Measurements from ENCODE around the gene AGBL4. TPM values are rescaled to one million over a fixed set of nuclear protein-coding genes. Genes with fewer than 3 reads are reported as not detected.

The AGBL4 gene
- polyA plus RNA-seq, 1 donor (not counting 4 experiments of a cell fraction or from before 2014, with no cell fraction given) = not detected

DNA sequence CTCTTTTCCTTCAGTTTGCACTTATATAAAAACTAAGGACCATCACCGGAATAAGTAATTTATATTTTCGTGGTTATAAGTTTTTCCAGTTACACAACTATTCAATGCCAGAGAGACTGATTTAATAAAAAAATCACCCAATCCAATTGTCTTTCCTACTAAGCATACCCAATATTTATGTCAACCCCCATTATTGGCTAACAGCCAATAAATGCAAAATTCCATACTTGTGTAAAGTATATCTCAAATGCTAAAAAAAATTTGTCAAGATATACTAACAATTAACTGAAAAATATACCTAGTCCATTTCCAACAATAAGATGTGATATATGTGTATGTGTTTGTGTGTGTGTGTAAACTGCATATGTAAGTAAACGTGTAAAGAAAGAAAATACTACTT lies 117.4 kb downstream of the AGBL4 start:
- TF ChIP-seq, protein P1, sequence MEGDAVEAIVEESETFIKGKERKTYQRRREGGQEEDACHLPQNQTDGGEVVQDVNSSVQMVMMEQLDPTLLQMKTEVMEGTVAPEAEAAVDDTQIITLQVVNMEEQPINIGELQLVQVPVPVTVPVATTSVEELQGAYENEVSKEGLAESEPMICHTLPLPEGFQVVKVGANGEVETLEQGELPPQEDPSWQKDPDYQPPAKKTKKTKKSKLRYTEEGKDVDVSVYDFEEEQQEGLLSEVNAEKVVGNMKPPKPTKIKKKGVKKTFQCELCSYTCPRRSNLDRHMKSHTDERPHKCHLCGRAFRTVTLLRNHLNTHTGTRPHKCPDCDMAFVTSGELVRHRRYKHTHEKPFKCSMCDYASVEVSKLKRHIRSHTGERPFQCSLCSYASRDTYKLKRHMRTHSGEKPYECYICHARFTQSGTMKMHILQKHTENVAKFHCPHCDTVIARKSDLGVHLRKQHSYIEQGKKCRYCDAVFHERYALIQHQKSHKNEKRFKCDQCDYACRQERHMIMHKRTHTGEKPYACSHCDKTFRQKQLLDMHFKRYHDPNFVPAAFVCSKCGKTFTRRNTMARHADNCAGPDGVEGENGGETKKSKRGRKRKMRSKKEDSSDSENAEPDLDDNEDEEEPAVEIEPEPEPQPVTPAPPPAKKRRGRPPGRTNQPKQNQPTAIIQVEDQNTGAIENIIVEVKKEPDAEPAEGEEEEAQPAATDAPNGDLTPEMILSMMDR (optimal IDR thresholded peaks at IDR 0.05 in 1 of 3, IDR thresholded peaks at IDR 0.05 in 1 of 3, conservative IDR thresholded peaks at IDR 0.05 in 1 of 3; ENCODE audit: extremely low read depth in 1 of 3, insufficient read depth in 2 of 3, low read length in 3 of 3) = no peak
- TF ChIP-seq EZH2 (IDR thresholded peaks at IDR 0.05; ENCODE audit: low read length) = no peak
- DNase-seq (ENCODE audit: low read depth, low spot score) = no peak
- Histone ChIP-seq H3K79me2 (ENCODE audit: control insufficient read depth, insufficient read depth, low read length) (no peaks in the 10 kb centered on the region), H3K4me1 (ENCODE audit: control insufficient read depth, extremely low read depth, insufficient read depth, low read length) (no peaks in the 10 kb centered on the region), H3K9me3 (ENCODE audit: control insufficient read depth, low read depth, low read length) (no peaks in the 10 kb centered on the region), H3K9me1 (ENCODE audit: control insufficient read depth, extremely low read depth, insufficient read depth, low read length) (no peaks in the 10 kb centered on the region), H3K36me3 (ENCODE audit: control insufficient read depth in 2 of 2, extremely low read depth in 1 of 2, insufficient read depth in 2 of 2, low read length in 2 of 2) (no peaks in the 10 kb centered on the region), H3K4me3 (ENCODE audit: control insufficient read depth in 2 of 3, extremely low read depth in 1 of 3, insufficient read depth in 2 of 3, low read depth in 1 of 3, low read length in 3 of 3) (no peak overlapping the region), H3K4me2 (ENCODE audit: control insufficient read depth, extremely low read depth, insufficient read depth, low read depth, low read length) (no peak overlapping the region), H3K27ac (ENCODE audit: control insufficient read depth, insufficient read depth, low read length) (no peak overlapping the region), H4K20me1 (ENCODE audit: control insufficient read depth, extremely low read depth, insufficient read depth, low read length) (no peaks in the 10 kb centered on the region), H3K27me3 (ENCODE audit: control insufficient read depth, extremely low read depth, insufficient read depth, low read length) (no peaks in the 10 kb centered on the region), H2AFZ (ENCODE audit: control insufficient read depth, low read length) (no peak overlapping the region), H3K9ac (ENCODE audit: control insufficient read depth, extremely low read depth, insufficient read depth, low read length) (no peak overlapping the region)
- no peak for FAIRE-seq
- dilution Hi-C loops (cut with MboI; ENCODE audit: extremely low pct_ligation_motif_present, low sequenced_read_pairs) = no loop called here

DNA sequence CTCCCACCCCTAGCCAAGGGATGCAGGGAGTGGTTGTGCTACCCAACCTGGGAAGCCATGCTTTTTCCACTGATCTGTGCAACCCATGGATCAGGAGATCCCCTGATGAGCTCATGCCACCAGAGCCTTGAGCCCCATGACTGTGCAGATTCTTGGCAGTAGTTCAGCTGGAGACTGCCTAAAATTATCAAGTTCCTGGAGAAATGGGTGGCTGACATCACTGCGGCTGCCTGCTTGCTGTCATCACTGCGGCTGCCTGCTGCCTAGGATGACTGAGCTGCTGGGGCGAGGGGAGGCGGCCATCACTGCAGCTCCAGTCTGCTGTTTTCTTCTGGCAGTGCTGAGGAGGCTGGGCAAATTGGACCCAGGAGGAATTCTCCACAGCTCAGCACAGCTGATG lies 159.2 kb downstream of the AGBL4 start:
- DNase-seq (ENCODE audit: low read depth, low spot score) = no peak

More for the DNA sequence above, 159.2 kb downstream of the AGBL4 start:
- TF ChIP-seq EZH2 (IDR thresholded peaks at IDR 0.05; ENCODE audit: low read length) = no peak
- TF ChIP-seq, protein P1 (optimal IDR thresholded peaks at IDR 0.05 in 1 of 3, IDR thresholded peaks at IDR 0.05 in 1 of 3, conservative IDR thresholded peaks at IDR 0.05 in 1 of 3; ENCODE audit: extremely low read depth in 1 of 3, insufficient read depth in 2 of 3, low read length in 3 of 3) = no peak
- Histone ChIP-seq H3K4me3 (ENCODE audit: control insufficient read depth in 2 of 3, extremely low read depth in 1 of 3, insufficient read depth in 2 of 3, low read depth in 1 of 3, low read length in 3 of 3) (no peak overlapping the region), H3K27ac (ENCODE audit: control insufficient read depth, insufficient read depth, low read length) (no peak overlapping the region), H3K4me1 (ENCODE audit: control insufficient read depth, extremely low read depth, insufficient read depth, low read length) (no peaks in the 10 kb centered on the region), H3K9me1 (ENCODE audit: control insufficient read depth, extremely low read depth, insufficient read depth, low read length) (no peaks in the 10 kb centered on the region), H4K20me1 (ENCODE audit: control insufficient read depth, extremely low read depth, insufficient read depth, low read length) (no peaks in the 10 kb centered on the region), H3K4me2 (ENCODE audit: control insufficient read depth, extremely low read depth, insufficient read depth, low read depth, low read length) (no peak overlapping the region), H3K36me3 (ENCODE audit: control insufficient read depth in 2 of 2, extremely low read depth in 1 of 2, insufficient read depth in 2 of 2, low read length in 2 of 2) (no peaks in the 10 kb centered on the region), H3K9ac (ENCODE audit: control insufficient read depth, extremely low read depth, insufficient read depth, low read length) (no peak overlapping the region), H3K79me2 (ENCODE audit: control insufficient read depth, insufficient read depth, low read length) (no peaks in the 10 kb centered on the region), H2AFZ (ENCODE audit: control insufficient read depth, low read length) (no peak overlapping the region), H3K27me3 (ENCODE audit: control insufficient read depth, extremely low read depth, insufficient read depth, low read length) (no peaks in the 10 kb centered on the region), H3K9me3 (ENCODE audit: control insufficient read depth, low read depth, low read length) (no peaks in the 10 kb centered on the region)
- dilution Hi-C loops (cut with MboI; ENCODE audit: extremely low pct_ligation_motif_present, low sequenced_read_pairs) = no loop called here
- FAIRE-seq = no peak

All from keratinocyte (primary cell).